GM23248 (cell line): ENCODE results near the gene KLC1.

Experiments
- EZH2 ChIP-seq: fragments of 200-600 bp; sonication (generic); IDR thresholded peaks from 2 replicates; pipeline ENCODE4 v1.6.1; 2018; ENCODE audit warnings: antibody characterized with exemption, mild to moderate bottlenecking; ENCODE audit not compliant: insufficient read depth, poor library complexity, severe bottlenecking
- EZH2phosphoT487 ChIP-seq: fragments of 200-600 bp; sonication (generic); IDR thresholded peaks from 2 replicates; pipeline ENCODE4 v1.6.1; 2018; ENCODE audit warnings: antibody characterized with exemption, moderate library complexity, mild to moderate bottlenecking, low read depth; ENCODE audit not compliant: insufficient read depth

DNA sequence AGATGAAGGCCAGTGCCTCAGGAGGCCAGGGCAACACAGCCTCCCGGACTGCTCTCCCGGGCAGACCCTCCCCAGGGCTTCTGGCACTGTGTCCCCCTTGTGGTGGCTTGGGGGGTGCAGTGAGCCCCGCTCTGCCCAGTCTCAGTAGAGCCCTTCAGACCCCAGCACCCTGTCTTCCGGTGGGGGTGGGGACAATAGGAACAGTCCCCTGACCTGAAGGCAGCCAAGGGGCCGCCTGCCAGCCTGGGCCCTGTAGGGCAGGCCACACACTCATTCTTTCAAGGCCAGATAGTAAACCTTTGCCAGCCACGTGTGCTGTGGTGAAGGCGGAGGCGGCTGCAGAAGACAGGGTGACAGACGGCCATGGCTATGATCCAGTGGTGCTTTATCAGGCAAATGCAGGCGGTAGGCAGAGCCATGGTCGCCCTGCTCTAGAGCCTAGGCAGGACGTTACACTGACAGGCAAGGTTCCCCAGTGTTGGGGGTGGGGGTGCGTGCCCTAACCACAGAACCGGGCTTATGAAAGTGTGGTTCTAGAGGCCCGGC, 101.6 kb downstream of the KLC1 start:
- no peak for TF ChIP-seq EZH2phosphoT487
- no peak for TF ChIP-seq EZH2
